ENCODE data around the gene TMED8.
"Not testable (repeated sequence)": the region's sequence is repeated elsewhere in the genome, so short reads cannot be mapped to it uniquely, and the experiment has no call there.

The TMED8 gene

DNA sequence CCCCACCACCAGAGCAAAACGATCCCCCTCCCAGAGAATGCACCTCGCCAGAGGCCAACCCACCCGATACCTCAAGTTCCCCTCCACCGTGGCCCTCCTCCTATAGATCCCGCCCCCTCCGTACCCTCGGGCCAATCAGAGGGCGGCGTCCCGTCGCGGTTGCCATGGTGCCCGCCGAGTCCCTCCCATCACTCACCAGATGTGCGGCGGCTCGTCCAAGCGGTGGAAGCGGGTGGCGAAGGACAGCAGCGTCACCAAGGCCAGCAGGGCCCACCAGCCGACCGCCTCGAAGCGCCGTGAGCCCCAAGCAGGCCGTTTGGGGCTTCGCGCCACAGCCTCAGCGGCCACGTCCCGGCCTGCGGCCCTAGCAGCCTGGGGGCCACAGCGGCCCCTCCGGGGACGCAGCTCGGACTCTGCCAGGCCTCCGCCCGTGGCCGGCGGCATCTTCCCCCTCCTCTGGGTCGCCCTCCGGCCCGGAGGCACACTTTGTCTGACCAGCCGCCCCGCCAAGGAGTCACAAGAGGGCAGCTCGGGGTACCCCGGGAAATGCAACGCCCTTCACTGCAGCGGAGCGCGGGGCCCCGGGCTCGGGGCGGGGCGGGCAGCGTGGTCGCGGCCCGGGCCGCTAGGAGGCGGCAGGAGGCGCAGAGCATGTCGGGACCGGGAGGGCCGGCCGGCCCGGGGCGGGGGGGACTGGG lies 56.5 kb downstream of the TMED8 start, which contains the start of gene POMT2:
TSS of gene POMT2 (minus strand) at position 646 of the 698 bp plus-strand sequence. CDS start at position 444, 202 bp downstream.
- peak; percentile 91 for DNase-seq

GRCh38 chr14:77319422-77319821 lies 57.5 kb downstream of the TMED8 start:
- no peak for DNase-seq

GRCh38 chr14:77318756-77319155 lies 58.1 kb downstream of the TMED8 start:
- not testable (repeated sequence) for DNase-seq

- DNase-seq: no peak
These were observed 58.8 kb downstream of the TMED8 start for GRCh38 chr14:77318006-77318553.

DNA sequence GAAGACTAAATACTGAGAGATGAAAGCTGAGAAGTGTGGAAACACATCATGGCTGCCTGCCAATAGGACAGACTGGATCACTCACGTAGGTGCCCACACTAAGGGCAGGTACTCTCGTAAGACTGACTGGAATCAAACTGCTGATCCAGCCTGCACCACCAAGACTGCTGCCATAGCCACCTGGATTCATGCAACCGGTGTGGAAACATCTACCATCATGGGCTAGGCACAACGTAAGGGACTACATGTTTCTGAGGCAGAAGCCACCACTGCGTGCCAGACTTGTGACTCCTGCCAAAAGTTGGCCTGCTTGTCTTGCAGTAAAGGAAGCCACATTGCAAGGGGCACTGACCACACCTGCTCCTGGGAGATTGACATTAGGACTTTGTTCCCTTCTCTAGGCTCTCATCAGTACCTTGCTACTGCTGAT lies 60.0 kb downstream of the TMED8 start:
- DNase-seq: no peak

- no peak for DNase-seq
These were observed 60.7 kb downstream of the TMED8 start for GRCh38 chr14:77316195-77316505.

- DNase-seq: no peak
These were observed 62.1 kb downstream of the TMED8 start for GRCh38 chr14:77314539-77315457.

GRCh38 chr14:77314043-77314442 lies 62.9 kb downstream of the TMED8 start:
- no peak for DNase-seq

- peak; percentile 71 for DNase-seq
These were observed 63.5 kb downstream of the TMED8 start for GRCh38 chr14:77313371-77313770.

DNA sequence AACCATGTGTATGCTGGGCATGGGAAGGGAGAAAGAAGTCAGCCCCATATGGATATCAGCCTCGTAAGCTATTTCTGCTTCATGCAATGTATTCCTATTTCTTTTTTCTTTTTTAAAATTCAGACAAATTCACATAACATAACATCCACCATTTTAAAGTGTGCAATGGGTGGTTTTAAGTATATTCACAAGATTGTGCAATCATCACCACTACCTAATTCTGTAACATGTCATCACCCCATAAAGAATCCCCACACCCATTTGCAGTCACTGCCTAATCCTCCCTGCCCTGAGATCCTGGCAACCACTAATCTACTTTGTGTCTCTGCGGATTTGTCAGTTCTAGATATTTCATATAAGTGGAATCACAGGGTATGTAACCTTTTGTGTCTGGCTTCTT lies 65.7 kb downstream of the TMED8 start:
- DNase-seq: no peak

DNA sequence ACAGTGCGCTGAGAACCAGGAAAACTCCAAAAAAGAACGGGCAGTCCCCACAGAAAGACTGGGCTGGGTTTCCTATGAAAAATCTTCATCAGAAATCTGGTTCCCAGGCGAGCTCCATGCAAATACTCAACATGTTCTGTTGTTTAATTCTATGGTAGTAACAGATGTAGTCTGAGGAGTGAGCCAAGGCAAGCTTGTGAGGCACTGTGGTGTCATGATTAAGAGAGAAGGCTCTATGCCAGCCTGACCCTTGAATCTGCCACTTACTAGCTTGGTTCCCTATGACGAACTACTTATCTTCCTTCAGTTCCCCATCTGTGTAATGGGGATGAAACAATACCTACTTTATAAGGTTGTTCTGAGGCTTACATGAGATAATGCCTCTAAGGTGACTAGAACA lies 66.9 kb downstream of the TMED8 start:
- DNase-seq: no peak

GRCh38 chr14:77309131-77309530 lies 67.8 kb downstream of the TMED8 start:
- no peak for DNase-seq

GRCh38 chr14:77306851-77307496 lies 69.9 kb downstream of the TMED8 start:
- no peak for DNase-seq

- DNase-seq: no peak
These were observed 70.5 kb downstream of the TMED8 start for GRCh38 chr14:77306416-77306815.

GRCh38 chr14:77305696-77306095 lies 71.2 kb downstream of the TMED8 start:
- no peak for DNase-seq

DNA sequence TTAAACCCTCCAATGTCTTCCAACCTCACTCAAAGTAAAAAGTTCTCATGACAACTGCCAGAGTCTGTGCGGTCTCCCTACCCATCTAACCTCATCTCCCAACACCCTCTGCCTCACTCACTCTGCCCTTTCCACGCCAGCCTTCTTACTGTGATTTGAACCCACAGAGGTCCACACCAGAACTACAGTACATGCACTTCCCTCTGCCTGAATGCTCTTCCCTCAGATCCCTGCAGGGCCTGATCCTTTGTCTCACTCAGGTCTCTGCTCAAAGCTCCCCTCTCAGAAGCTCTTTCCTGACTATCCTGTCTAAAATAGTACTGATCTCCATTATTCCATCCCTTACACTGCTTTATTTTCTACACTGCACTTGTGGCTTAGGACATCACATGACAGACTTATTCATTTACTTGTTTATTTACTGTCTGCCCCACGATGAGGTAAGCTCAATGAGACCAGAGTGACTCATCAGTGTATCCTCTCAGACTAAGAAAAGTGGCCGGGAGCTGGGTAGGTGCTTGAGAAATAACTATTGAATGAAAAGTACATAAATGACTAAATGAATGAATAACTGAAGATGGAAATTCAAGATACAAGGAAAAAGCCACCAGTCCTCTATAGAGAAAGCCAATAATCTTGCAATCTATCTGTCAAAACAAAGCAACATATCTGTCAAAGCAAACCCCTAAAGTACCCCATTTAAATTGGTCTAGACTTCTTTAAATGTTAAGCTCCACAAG lies 73.3 kb downstream of the TMED8 start:
- no peak for DNase-seq

GRCh38 chr14:77302926-77303325 lies 74.0 kb downstream of the TMED8 start:
- no peak for DNase-seq

- DNase-seq: peak; percentile 81
These were observed 75.8 kb downstream of the TMED8 start for GRCh38 chr14:77301103-77301502.

GRCh38 chr14:77299771-77300170 lies 77.1 kb downstream of the TMED8 start:
- DNase-seq: no peak

GRCh38 chr14:77296906-77297305 lies 80.0 kb downstream of the TMED8 start:
- DNase-seq: no peak

GRCh38 chr14:77296155-77296554 lies 80.7 kb downstream of the TMED8 start:
- no peak for DNase-seq

- peak; percentile 3 for DNase-seq
These were observed 86.2 kb downstream of the TMED8 start for GRCh38 chr14:77290705-77291104.

DNA sequence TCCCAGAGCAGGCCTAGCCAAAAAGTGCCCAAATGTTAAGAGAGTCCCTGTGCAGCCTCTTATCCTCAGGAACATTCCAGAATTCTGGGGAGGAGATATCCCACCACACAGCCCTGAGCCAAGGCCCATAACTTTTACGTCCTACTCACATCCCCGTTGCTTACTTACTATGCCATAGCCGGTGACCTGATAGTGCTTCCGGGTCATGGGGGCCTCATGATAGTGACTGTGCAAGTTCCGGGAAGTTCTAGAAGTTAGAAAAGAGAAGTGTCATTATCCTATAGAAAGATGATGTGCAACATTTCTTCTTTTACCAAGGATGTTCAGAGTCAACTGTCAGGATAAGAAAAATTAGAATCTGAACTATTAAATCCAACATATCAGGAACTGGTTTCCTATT lies 90.3 kb downstream of the TMED8 start:
- no peak for DNase-seq

Data from hematopoietic multipotent progenitor cell treated with erythropoietin and hydrocortisone succinate and interleukin-3 and kit ligand, for 8 days (in vitro differentiated cells).